K562 (cell line): ENCODE measurements around the gene HLF. TPM values are rescaled to one million over a fixed set of nuclear protein-coding genes. Genes with fewer than 3 reads are reported as not detected.

Source experiments
- ATAC-seq: fragments of 200-7000 bp; cut with Tn5 transposase; 3 replicates; pipeline ENCODE4 v1.9.1; 2020; ENCODE audit warnings: moderate library complexity
- BruUV-seq: library from RNA; stranded (reverse); fragments of 400-500 nt; replicated peaks from 2 replicates; lab custom pipeline; 2021; lab: Mats Ljungman, UMichigan
- CTCF ChIA-PET: fragments of 300-600 bp; formaldehyde crosslinking; extraction: SDS; loops from one replicate; lab custom pipeline; 2021; ENCODE audit warnings: low intra/inter-chr PET ratio; lab: Yijun Ruan, JAX
- POLR2A ChIA-PET: fragments of 300-600, 350-650 bp; sonication (Branson Sonifier 250); formaldehyde crosslinking; extraction: SDS; loops from one replicate; lab custom pipeline; 2021; ENCODE audit warnings: antibody characterized with exemption, inconsistent platforms; lab: Yijun Ruan, JAX
- DNase-seq, 4 experiments: peaks; one replicate each; pipeline versions ENCODE4 v3.0.0 to v3.0.0-alpha.2; 2011 to 2018; ENCODE audit warnings: low spot score in 3 of 4, mixed read lengths in 3 of 4; ENCODE audit errors: extremely low read depth in 1 of 4
- FAIRE-seq: peaks from 2 replicates; lab custom pipeline; 2011; peaks lifted over from hg19 to GRCh38; lab: Jason Lieb, UNC
- H2AFZ ChIP-seq: 2 replicates; pipeline ENCODE4 v1.6.0; 2011; ENCODE audit warnings: low read depth, low read length, control low read depth, inconsistent platforms
- H3K27ac ChIP-seq: fragments of 200-600 bp; 3 replicates; pipeline ENCODE4 v1.8.0; 2011; ENCODE audit warnings: low read depth, mild to moderate bottlenecking, control low read depth, inconsistent platforms, low read length, moderate library complexity, mixed read lengths; ENCODE audit errors: extremely low read depth
- H3K27me3 ChIP-seq, 2 experiments: fragments of 300-600 bp in 1 of 2; 2 replicates in 1 of 2; 3 replicates in 1 of 2; pipeline versions ENCODE4 v1.6.0 to v1.8.0; 2011; ENCODE audit warnings: inconsistent platforms in 2 of 2, low read length in 2 of 2, mild to moderate bottlenecking in 1 of 2, mixed read lengths in 1 of 2, moderate library complexity in 1 of 2; ENCODE audit not compliant: control insufficient read depth in 2 of 2, insufficient read depth in 2 of 2
- H3K36me3 ChIP-seq: fragments of 300-600 bp; 3 replicates; pipeline ENCODE4 v1.8.0; 2011; ENCODE audit warnings: mild to moderate bottlenecking, low read length, inconsistent platforms; ENCODE audit not compliant: control insufficient read depth, insufficient read depth
- H3K4me1 ChIP-seq, 2 experiments: fragments of 200-600 bp in 1 of 2; replicated peaks in 1 of 2; 2 replicates in 1 of 2; 3 replicates in 1 of 2; pipeline versions ENCODE4 v1.5.1 to v1.8.0; 2011; ENCODE audit warnings: inconsistent platforms in 2 of 2, low read length in 2 of 2, mild to moderate bottlenecking in 1 of 2, mixed read lengths in 1 of 2, moderate library complexity in 1 of 2; ENCODE audit not compliant: control insufficient read depth in 2 of 2, insufficient read depth in 2 of 2
- H3K4me2 ChIP-seq: 2 replicates; pipeline ENCODE4 v1.6.1; 2011; ENCODE audit warnings: low read length, control low read depth, inconsistent platforms, mixed read lengths; ENCODE audit not compliant: insufficient read depth
- H3K4me3 ChIP-seq: fragments of 200-600 bp; sonication (generic), shearing (Covaris generic); 2 replicates; pipeline ENCODE4 v1.5.1; 2016; ENCODE audit warnings: control low read depth, inconsistent platforms
- H3K79me2 ChIP-seq: fragments of 200-600 bp; 3 replicates; pipeline ENCODE4 v1.8.0; 2011; ENCODE audit warnings: low read length, inconsistent platforms; ENCODE audit not compliant: control insufficient read depth, insufficient read depth
- H3K9ac ChIP-seq, 2 experiments: 2 replicates each; pipeline versions ENCODE4 v1.6.0 to v1.6.1; 2011; ENCODE audit warnings: low read depth in 2 of 2, low read length in 2 of 2, control low read depth in 1 of 2, inconsistent platforms in 1 of 2, mild to moderate bottlenecking in 1 of 2, mixed read lengths in 1 of 2; ENCODE audit not compliant: insufficient read depth in 1 of 2
- H3K9me1 ChIP-seq: one replicate; pipeline ENCODE4 v1.6.0; 2011; ENCODE audit warnings: inconsistent platforms, mild to moderate bottlenecking, low read length, moderate library complexity; ENCODE audit not compliant: control insufficient read depth, insufficient read depth
- H3K9me3 ChIP-seq: replicated peaks from 2 replicates; pipeline ENCODE4 v1.5.1; 2011; ENCODE audit warnings: low read depth, low read length, inconsistent platforms; ENCODE audit not compliant: control insufficient read depth, insufficient read depth
- H4K20me1 ChIP-seq: replicated peaks from 2 replicates; pipeline ENCODE4 v1.6.1; 2011; ENCODE audit warnings: low read length, inconsistent platforms, mixed read lengths; ENCODE audit not compliant: control insufficient read depth, insufficient read depth
- BACH1 ChIP-seq: fragments of 200-800 bp; sonication (Bioruptor generic); IDR thresholded peaks from 2 replicates; pipeline ENCODE4 v1.6.1; 2016; ENCODE audit warnings: missing genetic modification characterization, missing compliant biosample characterization
- CEBPG ChIP-seq, 3 experiments: fragments of 200-800 bp in 1 of 3; sonication (Bioruptor generic) in 1 of 3; sonication (generic) in 1 of 3; formaldehyde crosslinking in 1 of 3; IDR thresholded peaks in 2 of 3; conservative IDR thresholded peaks in 1 of 3; 2 replicates each; pipeline versions ENCODE4 v1.6.1 to v1.8.0; 2016 to 2022; ENCODE audit warnings: missing compliant biosample characterization in 2 of 3, missing genetic modification characterization in 2 of 3, mild to moderate bottlenecking in 1 of 3, missing genetic modification reagents in 1 of 3
- EZH2 ChIP-seq: IDR thresholded peaks from 2 replicates; pipeline ENCODE4 v1.6.1; 2012; ENCODE audit warnings: low read depth, mild to moderate bottlenecking, inconsistent platforms, low read length, borderline replicate concordance
- FOXP1 ChIP-seq: sonication (generic); formaldehyde crosslinking; IDR thresholded peaks from 2 replicates; pipeline ENCODE4 v1.8.0; 2022; ENCODE audit warnings: mild to moderate bottlenecking, missing genetic modification reagents
- HDAC6 ChIP-seq: IDR thresholded peaks from 2 replicates; pipeline ENCODE4 v1.6.1; 2012; ENCODE audit warnings: low read depth, mild to moderate bottlenecking, control low read depth, inconsistent platforms, low read length, moderate library complexity
- KAT7 ChIP-seq: sonication (generic); formaldehyde crosslinking; IDR thresholded peaks from 2 replicates; pipeline ENCODE4 v1.8.0; 2022; ENCODE audit warnings: missing genetic modification reagents, mild to moderate bottlenecking, borderline replicate concordance
- PPARD ChIP-seq: fragments of 250-450 bp; sonication (Bioruptor Pico); IDR thresholded peaks from 2 replicates; pipeline ENCODE4 v1.8.0; 2022; ENCODE audit warnings: inconsistent platforms, mild to moderate bottlenecking, moderate library complexity
- SOX6 ChIP-seq: fragments of 450-650 bp; IDR thresholded peaks from 2 replicates; pipeline ENCODE4 v1.6.1; 2014; ENCODE audit warnings: mild to moderate bottlenecking
- SRSF7 ChIP-seq: fragments of 200-400 bp; formaldehyde crosslinking; optimal IDR thresholded peaks from 2 replicates; pipeline ENCODE3; 2017; ENCODE audit warnings: mild to moderate bottlenecking, low read depth, low read length
- SUPT5H ChIP-seq: fragments of 450-650 bp; IDR thresholded peaks from 2 replicates; pipeline ENCODE4 v1.6.1; 2016
- ZBTB49 ChIP-seq: sonication (generic); formaldehyde crosslinking; IDR thresholded peaks from 2 replicates; pipeline ENCODE4 v1.8.0; 2022; ENCODE audit warnings: missing genetic modification reagents, mild to moderate bottlenecking, borderline replicate concordance
- ZNF143 ChIP-seq: sonication (generic); formaldehyde crosslinking; IDR thresholded peaks from 2 replicates; pipeline ENCODE4 v1.9.0; 2022; ENCODE audit warnings: mild to moderate bottlenecking, missing genetic modification reagents
- ZSCAN29 ChIP-seq: fragments of 450-650 bp; IDR thresholded peaks from 2 replicates; pipeline ENCODE4 v1.6.1; 2017
- WGBS: fragments of 100-300 bp; shearing (Covaris generic); methylation state at CpG from one replicate; pipeline ENCODE4 v1.1.6; 2016; ENCODE audit warnings: low coverage, mixed read lengths; ENCODE audit not compliant: insufficient coverage; ENCODE audit errors: missing lambda C conversion rate; 5-methylcytosine and 5-hydroxymethylcytosine counted together
- in situ Hi-C: fragments of 300-500 bp; cut with MboI; formaldehyde crosslinking; loops from 4 replicates; pipeline ENCODE4 v1.15.0; 2018; ENCODE audit warnings: inconsistent platforms, mixed read lengths
- intact Hi-C: fragments of 100-400 bp; cut with micrococcal nuclease; formaldehyde crosslinking; loops from 2 replicates; pipeline ENCODE4 v1.14.2; 2022
- polyA plus RNA-seq, 8 experiments: library from polyadenylated mRNA; depleted of rRNA in 4 of 8; stranded (reverse) in 5 of 8; unstranded in 3 of 8; fragments of >200 nt; fragmentation: Nextera tagmentation in 2 of 8; fragmentation: Illumina TruSeq in 1 of 8; extraction: Ambion mirVana in 2 of 8; extraction: Trizol in 1 of 8; gene quantifications; 2 replicates each; pipeline versions ENCODE4 v1.2.1 to v1.2.3, GENCODE V29; 2011 to 2014; ENCODE audit warnings: inconsistent platforms in 1 of 8, missing spikeins in 1 of 8
- total RNA-seq, 7 experiments: library from RNA; depleted of rRNA in 6 of 7; stranded (reverse); fragments of >200 nt in 6 of 7; fragmentation: Illumina TruSeq in 2 of 7; extraction: Trizol in 2 of 7; gene quantifications; 2 replicates each; pipeline versions ENCODE4 v1.2.1 to v1.2.3, GENCODE V29; 2011 to 2021; ENCODE audit warnings: low replicate concordance in 1 of 7
- TF ChIP-seq, protein P1 (sequence below): fragments of 150-350 bp; IDR thresholded peaks from 2 replicates; pipeline ENCODE4 v1.6.1; 2014; ENCODE audit warnings: low read depth, mild to moderate bottlenecking, low read length, borderline replicate concordance
- TF ChIP-seq, protein P2 (sequence below): fragments of 450-650 bp; IDR thresholded peaks from 2 replicates; pipeline ENCODE4 v1.6.1; 2016; ENCODE audit warnings: low read depth, mild to moderate bottlenecking, moderate library complexity
- TF ChIP-seq, protein P3 (sequence below): fragments of 200-800 bp; sonication (Bioruptor generic); IDR thresholded peaks from 2 replicates; pipeline ENCODE4 v1.6.1; 2017; ENCODE audit warnings: missing genetic modification characterization, missing compliant biosample characterization

The HLF gene
- total and polyA plus RNA-seq, 9 of the 15 experiments (the other 6 are each of a cell fraction or from before 2014, with no cell fraction given), result 0.03 to 0.24 (median 0.09) TPM

GRCh38 chr17:55245986-55246385 is 18.8 kb upstream of the HLF start:
- FAIRE-seq, result no peak
- WGBS, result 15% methylated on average over 3 of the region's 3 CpGs
- no peak for ATAC-seq
- no peak overlapping the region for H3K4me2 ChIP-seq
- BruUV-seq, result no TSS peak
- ChIA-PET CTCF (no interaction called here), POLR2A (no interaction called here)
- in situ Hi-C loops (no loop called here), intact Hi-C loops (no loop called here)
- no peaks in the 10 kb centered on the region for H3K4me1 ChIP-seq
- no peak overlapping the region for H3K9ac ChIP-seq
- H3K4me3 ChIP-seq, result no peak overlapping the region
- H3K27me3 ChIP-seq, result no peaks in the 10 kb centered on the region; a peak in 1 of 5 replicates
- H4K20me1 ChIP-seq, result no peaks in the 10 kb centered on the region
- H2AFZ ChIP-seq, result no peak overlapping the region
- no peaks in the 10 kb centered on the region for H3K79me2 ChIP-seq
- H3K9me1 ChIP-seq, result no peaks in the 10 kb centered on the region
- no peaks in the 10 kb centered on the region for H3K36me3 ChIP-seq
- DNase-seq, result no peak
- peaks cover 2% of the 10 kb centered on the region for H3K9me3 ChIP-seq
- H3K27ac ChIP-seq, result no peak overlapping the region
- TF ChIP-seq KAT7 (CRISPR knock-in tag), result no peak
- TF ChIP-seq ZNF143 (CRISPR knock-in tag), result no peak
- TF ChIP-seq SUPT5H, result no peak
- no peak for TF ChIP-seq FOXP1
- TF ChIP-seq, protein P1, sequence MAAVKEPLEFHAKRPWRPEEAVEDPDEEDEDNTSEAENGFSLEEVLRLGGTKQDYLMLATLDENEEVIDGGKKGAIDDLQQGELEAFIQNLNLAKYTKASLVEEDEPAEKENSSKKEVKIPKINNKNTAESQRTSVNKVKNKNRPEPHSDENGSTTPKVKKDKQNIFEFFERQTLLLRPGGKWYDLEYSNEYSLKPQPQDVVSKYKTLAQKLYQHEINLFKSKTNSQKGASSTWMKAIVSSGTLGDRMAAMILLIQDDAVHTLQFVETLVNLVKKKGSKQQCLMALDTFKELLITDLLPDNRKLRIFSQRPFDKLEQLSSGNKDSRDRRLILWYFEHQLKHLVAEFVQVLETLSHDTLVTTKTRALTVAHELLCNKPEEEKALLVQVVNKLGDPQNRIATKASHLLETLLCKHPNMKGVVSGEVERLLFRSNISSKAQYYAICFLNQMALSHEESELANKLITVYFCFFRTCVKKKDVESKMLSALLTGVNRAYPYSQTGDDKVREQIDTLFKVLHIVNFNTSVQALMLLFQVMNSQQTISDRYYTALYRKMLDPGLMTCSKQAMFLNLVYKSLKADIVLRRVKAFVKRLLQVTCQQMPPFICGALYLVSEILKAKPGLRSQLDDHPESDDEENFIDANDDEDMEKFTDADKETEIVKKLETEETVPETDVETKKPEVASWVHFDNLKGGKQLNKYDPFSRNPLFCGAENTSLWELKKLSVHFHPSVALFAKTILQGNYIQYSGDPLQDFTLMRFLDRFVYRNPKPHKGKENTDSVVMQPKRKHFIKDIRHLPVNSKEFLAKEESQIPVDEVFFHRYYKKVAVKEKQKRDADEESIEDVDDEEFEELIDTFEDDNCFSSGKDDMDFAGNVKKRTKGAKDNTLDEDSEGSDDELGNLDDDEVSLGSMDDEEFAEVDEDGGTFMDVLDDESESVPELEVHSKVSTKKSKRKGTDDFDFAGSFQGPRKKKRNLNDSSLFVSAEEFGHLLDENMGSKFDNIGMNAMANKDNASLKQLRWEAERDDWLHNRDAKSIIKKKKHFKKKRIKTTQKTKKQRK, result no peak
- no peak for TF ChIP-seq PPARD (CRISPR knock-in tag)
- no peak for TF ChIP-seq EZH2
- TF ChIP-seq SOX6, result no peak
- TF ChIP-seq HDAC6, result no peak
- TF ChIP-seq CEBPG (CRISPR knock-in tag; IDR thresholded peaks at IDR 0.05), result no peak
- TF ChIP-seq CEBPG (tag; conservative IDR thresholded peaks at IDR 0.05 in 1 of 2, IDR thresholded peaks at IDR 0.05 in 1 of 2), result no peak
- TF ChIP-seq ZBTB49 (CRISPR knock-in tag), result no peak
- TF ChIP-seq BACH1 (tag), result no peak
- TF ChIP-seq, protein P2, sequence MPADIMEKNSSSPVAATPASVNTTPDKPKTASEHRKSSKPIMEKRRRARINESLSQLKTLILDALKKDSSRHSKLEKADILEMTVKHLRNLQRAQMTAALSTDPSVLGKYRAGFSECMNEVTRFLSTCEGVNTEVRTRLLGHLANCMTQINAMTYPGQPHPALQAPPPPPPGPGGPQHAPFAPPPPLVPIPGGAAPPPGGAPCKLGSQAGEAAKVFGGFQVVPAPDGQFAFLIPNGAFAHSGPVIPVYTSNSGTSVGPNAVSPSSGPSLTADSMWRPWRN, result no peak
- TF ChIP-seq ZSCAN29, result no peak
- TF ChIP-seq SRSF7, result no peak
- TF ChIP-seq, protein P3, sequence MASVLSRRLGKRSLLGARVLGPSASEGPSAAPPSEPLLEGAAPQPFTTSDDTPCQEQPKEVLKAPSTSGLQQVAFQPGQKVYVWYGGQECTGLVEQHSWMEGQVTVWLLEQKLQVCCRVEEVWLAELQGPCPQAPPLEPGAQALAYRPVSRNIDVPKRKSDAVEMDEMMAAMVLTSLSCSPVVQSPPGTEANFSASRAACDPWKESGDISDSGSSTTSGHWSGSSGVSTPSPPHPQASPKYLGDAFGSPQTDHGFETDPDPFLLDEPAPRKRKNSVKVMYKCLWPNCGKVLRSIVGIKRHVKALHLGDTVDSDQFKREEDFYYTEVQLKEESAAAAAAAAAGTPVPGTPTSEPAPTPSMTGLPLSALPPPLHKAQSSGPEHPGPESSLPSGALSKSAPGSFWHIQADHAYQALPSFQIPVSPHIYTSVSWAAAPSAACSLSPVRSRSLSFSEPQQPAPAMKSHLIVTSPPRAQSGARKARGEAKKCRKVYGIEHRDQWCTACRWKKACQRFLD (CRISPR knock-in tag), result no peak
